Fibroblast of lung (primary cell): Measurements from ENCODE around the gene PEX14. TPM values are rescaled to one million over a fixed set of nuclear protein-coding genes. Genes with fewer than 3 reads are reported as not detected.
A peak's percentile ranks its signal among the peaks of the same experiment; 100 is the strongest.

Experiments
- DNase-seq, 2 donors: peaks; one replicate each; pipeline versions ENCODE4 v3.0.0 to v3.0.0-alpha.2; 2010; ENCODE audit warnings: low read depth in 2 of 2
- H2AFZ ChIP-seq: 2 replicates; pipeline ENCODE4 v1.5.1; 2012; ENCODE audit warnings: low read length, control low read depth, inconsistent platforms
- H3K27ac ChIP-seq: 2 replicates; pipeline ENCODE4 v1.5.1; 2011; ENCODE audit warnings: low read length, control low read depth; ENCODE audit not compliant: insufficient read depth
- H3K27me3 ChIP-seq: 2 replicates; pipeline ENCODE4 v1.5.1; 2011; ENCODE audit warnings: mild to moderate bottlenecking, low read length; ENCODE audit not compliant: control insufficient read depth, insufficient read depth
- H3K36me3 ChIP-seq: 2 replicates; pipeline ENCODE4 v1.5.1; 2011; ENCODE audit warnings: low read length; ENCODE audit not compliant: control insufficient read depth, insufficient read depth
- H3K4me1 ChIP-seq: 2 replicates; pipeline ENCODE4 v1.5.1; 2011; ENCODE audit warnings: low read length; ENCODE audit not compliant: control insufficient read depth, insufficient read depth; ENCODE audit errors: extremely low read depth
- H3K4me2 ChIP-seq: 2 replicates; pipeline ENCODE4 v1.5.1; 2011; ENCODE audit warnings: low read length, control low read depth; ENCODE audit not compliant: insufficient read depth; ENCODE audit errors: extremely low read depth
- H3K4me3 ChIP-seq, 4 experiments: fragments of 200-600 bp in 1 of 4; sonication (generic) in 1 of 4; replicated peaks in 1 of 4; 2 replicates each; pipeline ENCODE4 v1.5.1; 2011 to 2016; ENCODE audit warnings: low read length in 4 of 4, low read depth in 3 of 4, mild to moderate bottlenecking in 3 of 4, control low read depth in 2 of 4, inconsistent platforms in 1 of 4, mixed read lengths in 1 of 4; ENCODE audit not compliant: insufficient read depth in 1 of 4; ENCODE audit errors: control extremely low read depth in 1 of 4
- H3K79me2 ChIP-seq: 2 replicates; pipeline ENCODE4 v1.5.1; 2012; ENCODE audit warnings: mild to moderate bottlenecking, low read length, inconsistent platforms; ENCODE audit not compliant: control insufficient read depth, insufficient read depth
- H3K9ac ChIP-seq: 2 replicates; pipeline ENCODE4 v1.5.1; 2011; ENCODE audit warnings: mild to moderate bottlenecking, low read length, control low read depth; ENCODE audit not compliant: insufficient read depth
- H3K9me3 ChIP-seq: 2 replicates; pipeline ENCODE4 v1.5.1; 2012; ENCODE audit warnings: low read depth, low read length; ENCODE audit not compliant: control insufficient read depth, insufficient read depth
- H4K20me1 ChIP-seq: 2 replicates; pipeline ENCODE4 v1.5.1; 2011; ENCODE audit warnings: low read length; ENCODE audit not compliant: control insufficient read depth, insufficient read depth; ENCODE audit errors: extremely low read depth
- EZH2 ChIP-seq: IDR thresholded peaks from 2 replicates; pipeline ENCODE4 v1.5.1; 2012; ENCODE audit warnings: low read length, control low read depth, mild to moderate bottlenecking; ENCODE audit errors: missing control alignments
- polyA plus RNA-seq, 2 donors: library from polyadenylated mRNA; depleted of rRNA in 1 of 2; stranded (reverse) in 1 of 2; unstranded in 1 of 2; fragments of >200 nt; gene quantifications; 2 replicates each; pipeline ENCODE4 v1.2.1, GENCODE V29; 2011 to 2012; ENCODE audit warnings: missing spikeins in 1 of 2
- total RNA-seq: library from RNA; depleted of rRNA; stranded (reverse); fragments of >200 nt; gene quantifications from 2 replicates; pipeline ENCODE4 v1.2.1, GENCODE V29; 2014
- TF ChIP-seq, protein P1 (sequence below), 2 donors: IDR thresholded peaks in 1 of 2; conservative IDR thresholded peaks in 1 of 2; 1 replicate in 1 of 2; 2 replicates in 1 of 2; pipeline ENCODE4 v1.5.1; 2011 to 2012; ENCODE audit warnings: low read length in 2 of 2, control low read depth in 1 of 2, inconsistent platforms in 1 of 2, low read depth in 1 of 2, mild to moderate bottlenecking in 1 of 2

The PEX14 gene
- total and polyA plus RNA-seq, 2 donors (not counting 1 experiment from before 2014, with no cell fraction given), result 10.3 to 11.4 TPM

DNA sequence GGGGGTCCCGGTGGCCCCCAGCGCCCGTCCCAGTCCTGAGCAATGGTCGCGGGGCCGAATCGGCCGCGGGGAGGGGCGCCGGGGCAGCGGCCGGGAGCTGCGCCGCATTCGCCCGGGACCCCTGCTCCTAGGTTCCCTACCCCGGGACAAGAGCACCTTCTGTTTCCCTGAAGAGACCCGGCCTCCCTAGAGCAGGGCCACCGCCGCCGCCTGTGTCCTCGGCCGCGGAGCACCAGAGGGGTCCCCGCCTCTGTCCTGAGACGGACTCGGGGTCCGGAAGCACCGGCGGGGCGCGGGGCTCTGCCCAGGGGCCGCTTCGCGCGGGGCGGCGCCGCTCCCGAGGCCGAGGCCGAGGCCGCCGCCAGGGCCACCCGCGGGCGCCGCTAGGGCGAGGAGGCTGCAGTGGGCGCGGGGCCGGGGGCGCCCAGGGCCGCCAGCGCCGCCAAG is 163.8 kb downstream of the PEX14 start:
- Histone ChIP-seq H3K36me3 (no peaks in the 10 kb centered on the region), H3K79me2 (no peaks in the 10 kb centered on the region), H3K9me3 (no peaks in the 10 kb centered on the region), H2AFZ (no peak overlapping the region), H3K4me2 (peak overlapping the region; percentile 51), H4K20me1 (no peaks in the 10 kb centered on the region), H3K4me3 (peak overlapping the region in 2 of 4 experiments; percentile 10 to 22), H3K9ac (peak overlapping the region; percentile 2), H3K27ac (no peak overlapping the region), H3K27me3 (no peaks in the 10 kb centered on the region), H3K4me1 (no peaks in the 10 kb centered on the region)
- no peak for DNase-seq
- TF ChIP-seq, protein P1, sequence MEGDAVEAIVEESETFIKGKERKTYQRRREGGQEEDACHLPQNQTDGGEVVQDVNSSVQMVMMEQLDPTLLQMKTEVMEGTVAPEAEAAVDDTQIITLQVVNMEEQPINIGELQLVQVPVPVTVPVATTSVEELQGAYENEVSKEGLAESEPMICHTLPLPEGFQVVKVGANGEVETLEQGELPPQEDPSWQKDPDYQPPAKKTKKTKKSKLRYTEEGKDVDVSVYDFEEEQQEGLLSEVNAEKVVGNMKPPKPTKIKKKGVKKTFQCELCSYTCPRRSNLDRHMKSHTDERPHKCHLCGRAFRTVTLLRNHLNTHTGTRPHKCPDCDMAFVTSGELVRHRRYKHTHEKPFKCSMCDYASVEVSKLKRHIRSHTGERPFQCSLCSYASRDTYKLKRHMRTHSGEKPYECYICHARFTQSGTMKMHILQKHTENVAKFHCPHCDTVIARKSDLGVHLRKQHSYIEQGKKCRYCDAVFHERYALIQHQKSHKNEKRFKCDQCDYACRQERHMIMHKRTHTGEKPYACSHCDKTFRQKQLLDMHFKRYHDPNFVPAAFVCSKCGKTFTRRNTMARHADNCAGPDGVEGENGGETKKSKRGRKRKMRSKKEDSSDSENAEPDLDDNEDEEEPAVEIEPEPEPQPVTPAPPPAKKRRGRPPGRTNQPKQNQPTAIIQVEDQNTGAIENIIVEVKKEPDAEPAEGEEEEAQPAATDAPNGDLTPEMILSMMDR (conservative IDR thresholded peaks at IDR 0.05 in 1 of 2, IDR thresholded peaks at IDR 0.05 in 1 of 2; ENCODE audit: low read depth in 1 of 2, low read length in 2 of 2), result no peak
- TF ChIP-seq EZH2, result no peak

DNA sequence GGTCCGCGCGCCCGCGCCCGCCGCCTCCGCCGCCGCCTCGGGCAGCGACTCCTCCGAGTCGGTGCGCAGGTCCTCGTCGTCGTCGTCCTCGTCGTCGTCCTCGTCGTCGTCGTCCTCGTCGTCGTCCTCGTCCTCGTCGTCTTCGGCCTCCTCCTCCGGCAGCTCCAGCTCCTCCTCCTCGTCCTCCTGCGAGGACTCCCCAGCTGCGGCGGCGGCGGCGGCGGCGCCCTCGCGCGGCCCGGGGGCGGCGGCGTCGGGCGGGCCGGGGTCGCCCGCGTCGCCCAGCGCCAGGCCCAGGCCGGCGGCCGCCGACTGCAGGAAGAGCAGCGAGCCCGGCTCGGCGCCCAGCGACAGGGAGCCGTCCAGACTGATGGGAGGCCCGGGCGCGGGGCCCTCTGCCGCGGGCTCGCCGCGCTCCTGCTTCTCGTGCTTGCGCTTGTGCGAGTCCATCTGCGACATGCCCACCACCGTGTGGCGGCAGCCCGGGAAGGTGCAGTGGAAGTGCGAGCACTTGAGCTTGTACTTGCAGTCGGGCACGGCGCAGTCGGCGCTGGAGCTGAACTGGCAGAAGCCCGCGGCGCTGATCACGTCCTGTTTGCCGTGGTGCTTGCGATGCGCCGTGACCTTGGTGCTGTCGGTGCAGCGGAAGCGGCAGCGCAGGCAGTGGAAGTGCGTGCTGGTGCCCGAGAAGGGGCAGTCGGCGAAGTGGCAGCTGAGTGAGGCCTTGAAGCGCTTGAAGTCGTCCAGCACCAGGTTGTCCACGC is 164.4 kb downstream of the PEX14 start:
- Histone ChIP-seq H4K20me1 (no peaks in the 10 kb centered on the region), H3K4me1 (no peaks in the 10 kb centered on the region), H3K9me3 (no peaks in the 10 kb centered on the region), H3K36me3 (no peaks in the 10 kb centered on the region), H3K9ac (no peak overlapping the region), H3K79me2 (no peaks in the 10 kb centered on the region), H3K27ac (no peak overlapping the region), H3K4me3 (no peak overlapping the region), H2AFZ (no peak overlapping the region), H3K27me3 (no peaks in the 10 kb centered on the region), H3K4me2 (no peak overlapping the region)
- TF ChIP-seq, protein P1 (conservative IDR thresholded peaks at IDR 0.05 in 1 of 2, IDR thresholded peaks at IDR 0.05 in 1 of 2; ENCODE audit: low read depth in 1 of 2, low read length in 2 of 2), result no peak
- no peak for TF ChIP-seq EZH2
- DNase-seq, result peak in 1 of 2 donors; percentile 16

DNA sequence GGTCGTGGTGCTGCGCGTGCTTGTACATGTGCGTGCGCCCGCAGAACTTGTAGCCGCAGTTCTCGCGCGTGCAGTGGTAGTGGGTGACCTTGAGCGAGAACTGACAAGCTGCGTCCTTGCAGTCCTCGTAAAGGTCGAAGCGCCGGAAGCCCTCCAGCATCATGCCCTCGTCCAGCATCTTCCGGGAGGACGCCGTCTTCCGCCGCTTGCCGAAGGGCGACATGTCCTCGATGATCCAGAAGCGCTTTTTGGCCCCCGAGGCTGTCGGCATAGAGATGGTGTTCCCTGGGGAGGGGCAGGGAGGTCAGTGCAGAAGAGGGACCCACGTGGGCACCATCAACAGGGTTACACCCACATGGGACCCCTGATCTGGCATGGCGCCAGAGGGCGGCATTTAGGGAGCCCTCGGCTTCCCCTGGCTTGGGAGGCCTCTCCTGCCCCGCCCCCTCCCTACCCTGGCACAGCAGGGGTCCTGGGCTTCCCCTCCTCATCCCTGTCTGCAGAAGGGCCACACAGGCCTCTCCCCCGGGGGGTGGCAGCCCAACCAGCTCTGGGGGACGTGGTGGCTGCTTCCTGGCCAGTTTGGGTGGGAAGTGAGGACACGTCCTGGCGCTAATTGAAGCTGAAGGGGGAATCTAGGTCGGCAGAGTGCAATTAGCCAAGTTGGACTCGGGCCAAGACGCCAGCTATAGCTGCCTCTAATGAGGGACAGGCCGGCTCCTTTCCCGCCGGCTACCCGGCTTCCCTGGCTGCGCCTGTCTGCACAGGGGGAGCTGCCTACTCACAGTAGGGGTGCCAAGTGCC is 165.2 kb downstream of the PEX14 start:
- Histone ChIP-seq H3K4me1 (no peaks in the 10 kb centered on the region), H3K4me3 (no peak overlapping the region), H3K36me3 (no peaks in the 10 kb centered on the region), H3K79me2 (no peaks in the 10 kb centered on the region), H3K27ac (no peak overlapping the region), H3K9ac (no peak overlapping the region), H3K9me3 (no peaks in the 10 kb centered on the region), H2AFZ (no peak overlapping the region), H3K4me2 (no peak overlapping the region), H3K27me3 (no peaks in the 10 kb centered on the region), H4K20me1 (no peaks in the 10 kb centered on the region)
- TF ChIP-seq, protein P1 (conservative IDR thresholded peaks at IDR 0.05 in 1 of 2, IDR thresholded peaks at IDR 0.05 in 1 of 2; ENCODE audit: low read depth in 1 of 2, low read length in 2 of 2), result no peak
- TF ChIP-seq EZH2, result no peak
- no peak for DNase-seq
